HEK293 (cell line): ENCODE results near the gene LGALS4.

Experiments used
- GLI2 ChIP-seq: fragments of 450-650 bp; formaldehyde crosslinking; IDR thresholded peaks from 2 replicates; pipeline ENCODE4; 2017; ENCODE audit warnings: missing biosample characterization, missing genetic modification characterization, low read depth, borderline replicate concordance
- HOXD13 ChIP-seq: sonication (generic); formaldehyde crosslinking; IDR thresholded peaks from 2 replicates; pipeline ENCODE4 v1.8.0; 2022; ENCODE audit warnings: missing genetic modification reagents, borderline replicate concordance
- KLF9 ChIP-seq: fragments of 450-650 bp; formaldehyde crosslinking; IDR thresholded peaks from 2 replicates; pipeline ENCODE4 v1.5.1; 2016; ENCODE audit warnings: missing biosample characterization, missing genetic modification characterization, low read depth
- TRIM28 ChIP-seq: IDR thresholded peaks from 2 replicates; pipeline ENCODE4 v1.6.1; 2011; ENCODE audit warnings: low read length, control low read depth, borderline replicate concordance
- ZNF23 ChIP-seq: fragments of 450-650 bp; formaldehyde crosslinking; IDR thresholded peaks from 2 replicates; pipeline ENCODE4 v1.5.1; 2016; ENCODE audit warnings: missing biosample characterization, missing genetic modification characterization, borderline replicate concordance
- ZNF266 ChIP-seq: fragments of 450-650 bp; formaldehyde crosslinking; IDR thresholded peaks from 2 replicates; pipeline ENCODE4 v1.5.1; 2016; ENCODE audit warnings: missing biosample characterization, missing genetic modification characterization, low read depth
- ZNF274 ChIP-seq, 2 experiments: fragments of 200-500 bp in 1 of 2; fragments of 450-650 bp in 1 of 2; sonication (Bioruptor generic) in 1 of 2; formaldehyde crosslinking in 1 of 2; IDR thresholded peaks; 2 replicates each; pipeline versions ENCODE4 v1.5.1 to v1.6.1; 2014 to 2016; ENCODE audit warnings: borderline replicate concordance in 1 of 2, inconsistent platforms in 1 of 2, low read length in 1 of 2, missing biosample characterization in 1 of 2, missing genetic modification characterization in 1 of 2
- ZNF350 ChIP-seq: fragments of 450-650 bp; formaldehyde crosslinking; IDR thresholded peaks from 2 replicates; pipeline ENCODE4 v1.5.0; 2017; ENCODE audit warnings: missing biosample characterization, mild to moderate bottlenecking, missing genetic modification characterization
- ZNF354C ChIP-seq: fragments of 450-650 bp; formaldehyde crosslinking; IDR thresholded peaks from 2 replicates; pipeline ENCODE4 v1.5.1; 2016; ENCODE audit warnings: missing biosample characterization, missing genetic modification characterization, low read depth, borderline replicate concordance
- ZNF48 ChIP-seq: fragments of 450-650 bp; formaldehyde crosslinking; IDR thresholded peaks from 2 replicates; pipeline ENCODE4 v1.5.1; 2016; ENCODE audit warnings: missing biosample characterization, missing genetic modification characterization
- ZNF529 ChIP-seq: fragments of 450-650 bp; formaldehyde crosslinking; IDR thresholded peaks from 2 replicates; pipeline ENCODE4 v1.5.1; 2017; ENCODE audit warnings: missing genetic modification characterization, missing biosample characterization; ENCODE audit not compliant: insufficient replicate concordance
- ZNF548 ChIP-seq: fragments of 450-650 bp; formaldehyde crosslinking; IDR thresholded peaks from 2 replicates; pipeline ENCODE4 v1.5.1; 2016; ENCODE audit warnings: missing biosample characterization, missing genetic modification characterization
- ZNF558 ChIP-seq: fragments of 450-650 bp; formaldehyde crosslinking; IDR thresholded peaks from 2 replicates; pipeline ENCODE4 v1.5.1; 2016; ENCODE audit warnings: missing biosample characterization, missing genetic modification characterization
- ZNF660 ChIP-seq: fragments of 450-650 bp; IDR thresholded peaks from 2 replicates; pipeline ENCODE4 v1.5.1; 2018; ENCODE audit warnings: missing biosample characterization, mild to moderate bottlenecking, missing genetic modification characterization
- ZNF677 ChIP-seq: fragments of 450-650 bp; IDR thresholded peaks from 2 replicates; pipeline ENCODE4 v1.5.0; 2018; ENCODE audit warnings: missing biosample characterization, mild to moderate bottlenecking, missing genetic modification characterization, moderate library complexity
- ZNF776 ChIP-seq: fragments of 450-650 bp; formaldehyde crosslinking; IDR thresholded peaks from 2 replicates; pipeline ENCODE4 v1.5.0; 2017; ENCODE audit warnings: missing biosample characterization, missing genetic modification characterization, borderline replicate concordance
- ZNF792 ChIP-seq: fragments of 450-650 bp; formaldehyde crosslinking; IDR thresholded peaks from 2 replicates; pipeline ENCODE4 v1.5.1; 2016; ENCODE audit warnings: missing biosample characterization, missing genetic modification characterization
- ZNF837 ChIP-seq: fragments of 450-650 bp; formaldehyde crosslinking; IDR thresholded peaks from 2 replicates; pipeline ENCODE4 v1.5.1; 2016; ENCODE audit warnings: missing biosample characterization, missing genetic modification characterization
- TF ChIP-seq, protein P1 (sequence below): fragments of 450-650 bp; formaldehyde crosslinking; IDR thresholded peaks from 2 replicates; pipeline ENCODE4 v1.5.1; 2016; ENCODE audit warnings: missing biosample characterization, missing genetic modification characterization
- TF ChIP-seq, protein P2 (sequence below): fragments of 450-650 bp; formaldehyde crosslinking; IDR thresholded peaks from 2 replicates; pipeline ENCODE4 v1.5.1; 2017; ENCODE audit warnings: missing biosample characterization, mild to moderate bottlenecking, missing genetic modification characterization, moderate library complexity
- TF ChIP-seq, protein P3 (sequence below): fragments of 450-650 bp; formaldehyde crosslinking; IDR thresholded peaks from 2 replicates; pipeline ENCODE4 v1.5.1; 2017; ENCODE audit warnings: missing biosample characterization, missing genetic modification characterization
- TF ChIP-seq, protein P4 (sequence below): fragments of 450-650 bp; formaldehyde crosslinking; IDR thresholded peaks from 2 replicates; pipeline ENCODE4 v1.5.1; 2016; ENCODE audit warnings: missing biosample characterization, missing genetic modification characterization
- TF ChIP-seq, protein P5 (sequence below): fragments of 450-650 bp; formaldehyde crosslinking; IDR thresholded peaks from 2 replicates; pipeline ENCODE4 v1.5.1; 2016; ENCODE audit warnings: missing biosample characterization, missing genetic modification characterization, borderline replicate concordance
- TF ChIP-seq, protein P6 (sequence below): fragments of 450-650 bp; formaldehyde crosslinking; IDR thresholded peaks from 2 replicates; pipeline ENCODE4 v1.5.1; 2016; ENCODE audit warnings: missing biosample characterization, missing genetic modification characterization
- TF ChIP-seq, protein P7 (sequence below): fragments of 450-650 bp; formaldehyde crosslinking; IDR thresholded peaks from 2 replicates; pipeline ENCODE4 v1.5.1; 2016; ENCODE audit warnings: missing biosample characterization, missing genetic modification characterization

LGALS4 gene

DNA sequence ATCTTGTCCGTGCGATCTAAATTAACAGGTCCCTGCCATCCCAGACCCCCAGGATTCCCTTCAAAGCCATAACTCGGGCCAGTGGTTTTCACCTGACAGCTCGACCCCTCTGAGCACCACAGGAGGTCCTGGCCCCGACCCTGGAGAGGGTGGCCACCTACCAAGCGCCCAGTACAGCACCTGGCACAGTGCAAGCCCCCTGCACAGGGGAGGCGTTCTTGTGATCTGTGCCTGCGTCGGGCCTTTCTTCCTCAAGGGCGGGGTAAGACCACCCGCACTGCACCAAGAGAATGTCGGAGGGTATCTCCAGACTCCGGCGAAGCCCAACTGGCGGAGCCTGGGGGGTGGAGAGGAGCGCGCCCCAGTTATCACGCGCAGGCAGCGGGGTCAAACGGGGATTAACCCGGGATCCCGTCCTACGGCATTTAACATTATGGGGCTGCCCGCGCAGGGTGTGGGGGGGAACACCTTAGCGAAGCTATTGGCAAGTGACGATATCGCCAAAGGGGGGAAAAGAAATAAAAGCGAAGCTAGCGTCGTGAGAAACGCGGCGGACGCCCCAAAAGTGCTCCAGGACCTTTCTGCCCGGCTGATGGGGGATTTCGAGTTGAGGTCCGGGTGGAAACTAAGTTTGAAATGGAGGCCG is 38.4 kb upstream of the LGALS4 start (continued):
- TF ChIP-seq, protein P1, sequence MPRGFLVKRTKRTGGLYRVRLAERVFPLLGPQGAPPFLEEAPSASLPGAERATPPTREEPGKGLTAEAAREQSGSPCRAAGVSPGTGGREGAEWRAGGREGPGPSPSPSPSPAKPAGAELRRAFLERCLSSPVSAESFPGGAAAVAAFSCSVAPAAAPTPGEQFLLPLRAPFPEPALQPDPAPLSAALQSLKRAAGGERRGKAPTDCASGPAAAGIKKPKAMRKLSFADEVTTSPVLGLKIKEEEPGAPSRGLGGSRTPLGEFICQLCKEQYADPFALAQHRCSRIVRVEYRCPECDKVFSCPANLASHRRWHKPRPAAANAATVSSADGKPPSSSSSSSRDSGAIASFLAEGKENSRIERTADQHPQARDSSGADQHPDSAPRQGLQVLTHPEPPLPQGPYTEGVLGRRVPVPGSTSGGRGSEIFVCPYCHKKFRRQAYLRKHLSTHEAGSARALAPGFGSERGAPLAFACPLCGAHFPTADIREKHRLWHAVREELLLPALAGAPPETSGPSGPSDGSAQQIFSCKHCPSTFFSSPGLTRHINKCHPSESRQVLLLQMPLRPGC (tag by site-specific recombination) = no peak
- TF ChIP-seq HOXD13 (no peak), ZNF792 (no peak), ZNF48 (no peak), ZNF837 (no peak), ZNF529 (no peak), ZNF558 (tag by site-specific recombination) (no peak), ZNF548 (no peak), ZNF23 (no peak), GLI2 (tag by site-specific recombination) (no peak), ZNF266 (tag by site-specific recombination) (peak; percentile 20), ZNF350 (tag by site-specific recombination) (no peak), KLF9 (no peak), TRIM28 (no peak), ZNF677 (tag by site-specific recombination) (no peak), ZNF354C (no peak), ZNF274 (IDR thresholded peaks at IDR 0.05; ENCODE audit: low read length) (no peak), ZNF274 (tag by site-specific recombination; IDR thresholded peaks at IDR 0.05; ENCODE audit: borderline replicate concordance) (no peak), ZNF660 (tag by site-specific recombination) (no peak), ZNF776 (tag by site-specific recombination) (no peak)
- TF ChIP-seq, protein P2, sequence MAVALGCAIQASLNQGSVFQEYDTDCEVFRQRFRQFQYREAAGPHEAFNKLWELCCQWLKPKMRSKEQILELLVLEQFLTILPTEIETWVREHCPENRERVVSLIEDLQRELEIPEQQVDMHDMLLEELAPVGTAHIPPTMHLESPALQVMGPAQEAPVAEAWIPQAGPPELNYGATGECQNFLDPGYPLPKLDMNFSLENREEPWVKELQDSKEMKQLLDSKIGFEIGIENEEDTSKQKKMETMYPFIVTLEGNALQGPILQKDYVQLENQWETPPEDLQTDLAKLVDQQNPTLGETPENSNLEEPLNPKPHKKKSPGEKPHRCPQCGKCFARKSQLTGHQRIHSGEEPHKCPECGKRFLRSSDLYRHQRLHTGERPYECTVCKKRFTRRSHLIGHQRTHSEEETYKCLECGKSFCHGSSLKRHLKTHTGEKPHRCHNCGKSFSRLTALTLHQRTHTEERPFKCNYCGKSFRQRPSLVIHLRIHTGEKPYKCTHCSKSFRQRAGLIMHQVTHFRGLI = peak; percentile 94
- TF ChIP-seq, protein P3, sequence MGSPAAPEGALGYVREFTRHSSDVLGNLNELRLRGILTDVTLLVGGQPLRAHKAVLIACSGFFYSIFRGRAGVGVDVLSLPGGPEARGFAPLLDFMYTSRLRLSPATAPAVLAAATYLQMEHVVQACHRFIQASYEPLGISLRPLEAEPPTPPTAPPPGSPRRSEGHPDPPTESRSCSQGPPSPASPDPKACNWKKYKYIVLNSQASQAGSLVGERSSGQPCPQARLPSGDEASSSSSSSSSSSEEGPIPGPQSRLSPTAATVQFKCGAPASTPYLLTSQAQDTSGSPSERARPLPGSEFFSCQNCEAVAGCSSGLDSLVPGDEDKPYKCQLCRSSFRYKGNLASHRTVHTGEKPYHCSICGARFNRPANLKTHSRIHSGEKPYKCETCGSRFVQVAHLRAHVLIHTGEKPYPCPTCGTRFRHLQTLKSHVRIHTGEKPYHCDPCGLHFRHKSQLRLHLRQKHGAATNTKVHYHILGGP = no peak
- TF ChIP-seq, protein P4, sequence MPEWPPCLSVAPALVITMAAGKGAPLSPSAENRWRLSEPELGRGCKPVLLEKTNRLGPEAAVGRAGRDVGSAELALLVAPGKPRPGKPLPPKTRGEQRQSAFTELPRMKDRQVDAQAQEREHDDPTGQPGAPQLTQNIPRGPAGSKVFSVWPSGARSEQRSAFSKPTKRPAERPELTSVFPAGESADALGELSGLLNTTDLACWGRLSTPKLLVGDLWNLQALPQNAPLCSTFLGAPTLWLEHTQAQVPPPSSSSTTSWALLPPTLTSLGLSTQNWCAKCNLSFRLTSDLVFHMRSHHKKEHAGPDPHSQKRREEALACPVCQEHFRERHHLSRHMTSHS (tag by site-specific recombination) = no peak
- TF ChIP-seq, protein P5, sequence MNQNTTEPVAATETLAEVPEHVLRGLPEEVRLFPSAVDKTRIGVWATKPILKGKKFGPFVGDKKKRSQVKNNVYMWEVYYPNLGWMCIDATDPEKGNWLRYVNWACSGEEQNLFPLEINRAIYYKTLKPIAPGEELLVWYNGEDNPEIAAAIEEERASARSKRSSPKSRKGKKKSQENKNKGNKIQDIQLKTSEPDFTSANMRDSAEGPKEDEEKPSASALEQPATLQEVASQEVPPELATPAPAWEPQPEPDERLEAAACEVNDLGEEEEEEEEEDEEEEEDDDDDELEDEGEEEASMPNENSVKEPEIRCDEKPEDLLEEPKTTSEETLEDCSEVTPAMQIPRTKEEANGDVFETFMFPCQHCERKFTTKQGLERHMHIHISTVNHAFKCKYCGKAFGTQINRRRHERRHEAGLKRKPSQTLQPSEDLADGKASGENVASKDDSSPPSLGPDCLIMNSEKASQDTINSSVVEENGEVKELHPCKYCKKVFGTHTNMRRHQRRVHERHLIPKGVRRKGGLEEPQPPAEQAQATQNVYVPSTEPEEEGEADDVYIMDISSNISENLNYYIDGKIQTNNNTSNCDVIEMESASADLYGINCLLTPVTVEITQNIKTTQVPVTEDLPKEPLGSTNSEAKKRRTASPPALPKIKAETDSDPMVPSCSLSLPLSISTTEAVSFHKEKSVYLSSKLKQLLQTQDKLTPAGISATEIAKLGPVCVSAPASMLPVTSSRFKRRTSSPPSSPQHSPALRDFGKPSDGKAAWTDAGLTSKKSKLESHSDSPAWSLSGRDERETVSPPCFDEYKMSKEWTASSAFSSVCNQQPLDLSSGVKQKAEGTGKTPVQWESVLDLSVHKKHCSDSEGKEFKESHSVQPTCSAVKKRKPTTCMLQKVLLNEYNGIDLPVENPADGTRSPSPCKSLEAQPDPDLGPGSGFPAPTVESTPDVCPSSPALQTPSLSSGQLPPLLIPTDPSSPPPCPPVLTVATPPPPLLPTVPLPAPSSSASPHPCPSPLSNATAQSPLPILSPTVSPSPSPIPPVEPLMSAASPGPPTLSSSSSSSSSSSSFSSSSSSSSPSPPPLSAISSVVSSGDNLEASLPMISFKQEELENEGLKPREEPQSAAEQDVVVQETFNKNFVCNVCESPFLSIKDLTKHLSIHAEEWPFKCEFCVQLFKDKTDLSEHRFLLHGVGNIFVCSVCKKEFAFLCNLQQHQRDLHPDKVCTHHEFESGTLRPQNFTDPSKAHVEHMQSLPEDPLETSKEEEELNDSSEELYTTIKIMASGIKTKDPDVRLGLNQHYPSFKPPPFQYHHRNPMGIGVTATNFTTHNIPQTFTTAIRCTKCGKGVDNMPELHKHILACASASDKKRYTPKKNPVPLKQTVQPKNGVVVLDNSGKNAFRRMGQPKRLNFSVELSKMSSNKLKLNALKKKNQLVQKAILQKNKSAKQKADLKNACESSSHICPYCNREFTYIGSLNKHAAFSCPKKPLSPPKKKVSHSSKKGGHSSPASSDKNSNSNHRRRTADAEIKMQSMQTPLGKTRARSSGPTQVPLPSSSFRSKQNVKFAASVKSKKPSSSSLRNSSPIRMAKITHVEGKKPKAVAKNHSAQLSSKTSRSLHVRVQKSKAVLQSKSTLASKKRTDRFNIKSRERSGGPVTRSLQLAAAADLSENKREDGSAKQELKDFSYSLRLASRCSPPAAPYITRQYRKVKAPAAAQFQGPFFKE (tag by site-specific recombination) = no peak
- TF ChIP-seq, protein P6, sequence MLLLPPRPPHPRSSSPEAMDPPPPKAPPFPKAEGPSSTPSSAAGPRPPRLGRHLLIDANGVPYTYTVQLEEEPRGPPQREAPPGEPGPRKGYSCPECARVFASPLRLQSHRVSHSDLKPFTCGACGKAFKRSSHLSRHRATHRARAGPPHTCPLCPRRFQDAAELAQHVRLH (tag by site-specific recombination) = no peak
- TF ChIP-seq, protein P7, sequence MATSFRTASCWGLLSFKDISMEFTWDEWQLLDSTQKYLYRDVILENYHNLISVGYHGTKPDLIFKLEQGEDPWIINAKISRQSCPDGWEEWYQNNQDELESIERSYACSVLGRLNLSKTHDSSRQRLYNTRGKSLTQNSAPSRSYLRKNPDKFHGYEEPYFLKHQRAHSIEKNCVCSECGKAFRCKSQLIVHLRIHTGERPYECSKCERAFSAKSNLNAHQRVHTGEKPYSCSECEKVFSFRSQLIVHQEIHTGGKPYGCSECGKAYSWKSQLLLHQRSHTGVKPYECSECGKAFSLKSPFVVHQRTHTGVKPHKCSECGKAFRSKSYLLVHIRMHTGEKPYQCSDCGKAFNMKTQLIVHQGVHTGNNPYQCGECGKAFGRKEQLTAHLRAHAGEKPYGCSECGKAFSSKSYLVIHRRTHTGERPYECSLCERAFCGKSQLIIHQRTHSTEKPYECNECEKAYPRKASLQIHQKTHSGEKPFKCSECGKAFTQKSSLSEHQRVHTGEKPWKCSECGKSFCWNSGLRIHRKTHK (tag by site-specific recombination) = no peak
